ENCODE data around the gene KCP. TPM values are rescaled to one million over a fixed set of nuclear protein-coding genes. Genes with fewer than 3 reads are reported as not detected.

The KCP gene
- total RNA-seq, 1 donor from 2014 or later, result 0.16 TPM

GRCh38 chr7:128854396-128854795 lies 56.1 kb downstream of the KCP start:
- no peak for DNase-seq

DNA sequence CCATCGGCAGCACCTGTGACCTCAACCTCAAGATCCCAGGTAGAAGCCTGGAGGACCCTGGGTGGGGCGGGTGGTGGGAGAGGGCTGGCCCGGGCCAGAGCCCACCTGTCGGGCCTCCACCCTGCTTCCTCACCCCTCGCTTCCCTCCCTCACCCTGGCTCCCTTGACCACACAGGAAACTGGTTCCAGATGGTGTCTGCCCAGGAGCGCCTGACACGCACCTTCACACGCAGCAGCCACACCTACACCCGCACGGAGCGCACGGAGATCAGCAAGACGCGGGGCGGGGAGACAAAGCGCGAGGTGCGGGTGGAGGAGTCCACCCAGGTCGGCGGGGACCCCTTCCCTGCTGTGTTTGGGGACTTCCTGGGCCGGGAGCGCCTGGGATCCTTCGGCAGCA lies 56.7 kb downstream of the KCP start:
- DNase-seq, result no peak

DNA sequence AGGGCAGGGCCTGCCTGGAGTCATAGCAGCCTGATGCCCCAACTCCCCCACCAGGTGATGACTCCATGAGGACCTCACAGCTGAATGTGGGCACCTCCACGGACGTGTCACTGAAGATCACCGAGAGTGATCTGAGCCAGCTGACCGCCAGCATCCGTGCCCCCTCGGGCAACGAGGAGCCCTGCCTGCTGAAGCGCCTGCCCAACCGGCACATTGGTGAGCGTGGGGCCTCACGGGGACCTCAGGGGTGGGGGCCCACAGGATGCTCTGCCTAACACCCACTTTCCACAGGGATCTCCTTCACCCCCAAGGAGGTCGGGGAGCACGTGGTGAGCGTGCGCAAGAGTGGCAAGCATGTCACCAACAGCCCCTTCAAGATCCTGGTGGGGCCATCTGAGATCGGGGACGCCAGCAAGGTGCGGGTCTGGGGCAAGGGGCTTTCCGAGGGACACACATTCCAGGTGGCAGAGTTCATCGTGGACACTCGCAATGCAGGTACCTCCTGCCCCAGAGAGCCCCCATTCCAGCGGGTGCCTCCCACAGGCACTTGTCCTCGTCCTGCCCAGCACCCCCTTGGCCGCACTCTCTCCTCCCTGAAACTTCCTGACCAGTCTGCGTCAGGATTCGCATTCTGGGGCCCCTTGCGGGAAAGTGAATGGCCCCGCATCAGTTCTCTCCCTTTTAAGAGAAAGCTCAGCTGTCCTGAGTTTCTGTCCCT lies 57.8 kb downstream of the KCP start:
- no peak for DNase-seq

GRCh38 chr7:128849804-128850490 lies 60.6 kb downstream of the KCP start:
- no peak for DNase-seq

GRCh38 chr7:128849156-128849515 lies 61.4 kb downstream of the KCP start:
- no peak for DNase-seq

DNA sequence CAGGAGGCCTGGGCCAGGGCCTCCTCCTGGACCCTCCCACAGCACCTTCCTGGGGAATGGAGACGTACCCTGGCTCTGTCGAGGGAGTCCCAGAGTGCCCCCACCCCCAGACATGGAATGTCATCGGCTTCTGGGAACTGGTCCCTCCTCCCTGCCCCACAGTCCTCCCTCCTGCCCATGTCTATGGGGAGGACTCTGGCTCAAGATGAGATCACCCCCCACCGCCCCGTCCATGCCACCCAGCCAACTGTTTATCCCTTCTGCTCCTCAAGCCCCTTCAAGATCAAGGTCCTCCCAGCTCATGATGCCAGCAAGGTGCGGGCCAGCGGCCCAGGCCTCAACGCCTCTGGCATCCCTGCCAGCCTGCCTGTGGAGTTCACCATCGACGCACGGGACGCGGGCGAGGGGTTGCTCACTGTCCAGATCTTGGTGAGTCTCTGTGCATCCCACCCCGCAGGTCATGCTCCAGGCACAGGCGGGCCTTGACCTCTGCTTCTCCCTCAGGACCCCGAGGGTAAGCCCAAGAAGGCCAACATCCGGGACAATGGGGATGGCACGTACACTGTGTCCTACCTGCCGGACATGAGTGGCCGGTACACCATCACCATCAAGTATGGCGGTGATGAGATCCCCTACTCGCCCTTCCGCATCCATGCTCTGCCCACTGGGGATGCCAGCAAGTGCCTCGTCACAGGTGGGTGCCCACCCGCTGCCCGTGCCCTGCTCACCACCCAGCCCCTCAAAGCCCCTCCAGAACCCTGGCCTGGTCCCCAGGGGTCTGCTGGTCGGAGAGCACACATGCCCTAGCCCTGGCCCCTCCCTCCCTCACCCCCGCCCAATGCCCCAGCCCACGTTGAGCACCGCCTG lies 62.0 kb downstream of the KCP start:
- DNase-seq, result no peak

GRCh38 chr7:128847721-128848211 lies 62.7 kb downstream of the KCP start:
- no peak for DNase-seq

- no peak for DNase-seq
Measured at GRCh38 chr7:128846781-128847444, 63.6 kb downstream of the KCP start.

- no peak for DNase-seq
Measured at GRCh38 chr7:128845987-128846386, 64.5 kb downstream of the KCP start.

GRCh38 chr7:128845475-128845874 lies 65.0 kb downstream of the KCP start:
- no peak for DNase-seq

DNA sequence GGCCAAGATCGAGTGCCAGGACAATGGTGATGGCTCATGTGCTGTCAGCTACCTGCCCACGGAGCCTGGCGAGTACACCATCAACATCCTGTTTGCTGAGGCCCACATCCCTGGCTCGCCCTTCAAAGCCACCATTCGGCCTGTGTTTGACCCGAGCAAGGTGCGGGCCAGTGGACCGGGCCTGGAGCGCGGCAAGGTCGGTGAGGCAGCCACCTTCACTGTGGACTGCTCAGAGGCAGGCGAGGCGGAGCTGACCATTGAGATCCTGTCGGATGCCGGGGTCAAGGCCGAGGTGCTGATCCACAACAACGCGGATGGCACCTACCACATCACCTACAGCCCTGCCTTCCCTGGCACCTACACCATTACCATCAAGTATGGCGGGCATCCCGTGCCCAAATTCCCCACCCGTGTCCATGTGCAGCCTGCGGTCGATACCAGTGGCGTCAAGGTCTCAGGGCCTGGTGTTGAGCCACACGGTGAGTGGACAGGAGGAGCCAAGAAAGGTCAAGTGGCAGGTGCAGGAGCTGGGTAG lies 65.7 kb downstream of the KCP start:
- DNase-seq, result no peak

DNA sequence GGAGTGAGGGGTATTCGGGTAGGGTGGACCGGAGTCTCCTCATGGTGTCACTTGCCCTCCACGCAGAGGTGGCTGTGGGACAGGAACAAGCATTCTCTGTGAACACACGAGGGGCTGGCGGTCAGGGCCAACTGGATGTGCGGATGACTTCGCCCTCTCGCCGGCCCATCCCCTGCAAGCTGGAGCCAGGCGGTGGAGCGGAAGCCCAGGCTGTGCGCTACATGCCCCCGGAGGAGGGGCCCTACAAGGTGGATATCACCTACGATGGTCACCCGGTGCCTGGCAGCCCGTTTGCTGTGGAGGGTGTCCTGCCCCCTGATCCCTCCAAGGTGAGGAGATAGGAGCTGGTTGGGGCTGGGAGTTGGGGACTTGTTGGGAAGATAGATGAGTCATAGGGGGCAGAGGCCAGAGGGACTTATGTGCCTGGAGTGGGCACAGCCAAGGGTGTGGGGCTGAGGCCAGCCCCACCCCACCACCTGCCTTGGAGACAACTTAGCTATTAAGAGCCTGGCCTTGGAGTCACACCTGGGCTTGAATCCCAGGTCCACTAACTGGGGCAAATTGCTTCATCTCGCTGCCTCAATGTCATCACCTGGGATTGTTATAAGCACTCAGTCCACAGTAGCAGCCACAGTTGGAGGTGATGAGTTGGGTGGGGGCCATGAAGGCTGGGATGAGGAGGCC lies 66.4 kb downstream of the KCP start:
- DNase-seq, result no peak

GRCh38 chr7:128842674-128843641 lies 67.6 kb downstream of the KCP start:
- no peak for DNase-seq

- no peak for DNase-seq
Measured at GRCh38 chr7:128841921-128842673, 68.4 kb downstream of the KCP start.

- no peak for DNase-seq
Measured at GRCh38 chr7:128841171-128841690, 69.3 kb downstream of the KCP start.

GRCh38 chr7:128840326-128841170 lies 70.0 kb downstream of the KCP start:
- no peak for DNase-seq

DNA sequence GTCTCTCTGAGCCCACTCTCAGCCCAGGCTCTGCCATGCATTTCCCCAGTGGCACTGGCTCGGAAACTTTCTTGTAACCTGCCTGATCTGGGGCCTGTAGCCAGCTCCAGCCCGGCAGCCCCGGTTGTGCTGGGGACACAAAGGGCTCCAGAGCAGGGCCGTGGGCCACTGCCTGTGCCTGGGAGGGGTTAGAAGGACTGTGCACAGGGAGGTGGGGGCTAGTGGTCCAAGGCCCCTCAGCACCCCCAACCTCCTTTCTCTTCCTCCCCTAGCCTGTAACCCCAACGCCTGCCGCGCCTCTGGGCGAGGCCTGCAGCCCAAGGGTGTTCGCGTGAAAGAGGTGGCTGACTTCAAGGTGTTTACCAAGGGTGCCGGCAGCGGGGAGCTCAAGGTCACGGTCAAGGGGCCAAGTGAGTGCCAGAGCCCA lies 70.7 kb downstream of the KCP start:
- DNase-seq, result no peak

Data from occipital lobe (tissue), 2 donors.